Measurements from ENCODE around the gene COMMD2.
A peak's percentile ranks its signal among the peaks of the same experiment; 100 is the strongest.

Gene COMMD2

DNA sequence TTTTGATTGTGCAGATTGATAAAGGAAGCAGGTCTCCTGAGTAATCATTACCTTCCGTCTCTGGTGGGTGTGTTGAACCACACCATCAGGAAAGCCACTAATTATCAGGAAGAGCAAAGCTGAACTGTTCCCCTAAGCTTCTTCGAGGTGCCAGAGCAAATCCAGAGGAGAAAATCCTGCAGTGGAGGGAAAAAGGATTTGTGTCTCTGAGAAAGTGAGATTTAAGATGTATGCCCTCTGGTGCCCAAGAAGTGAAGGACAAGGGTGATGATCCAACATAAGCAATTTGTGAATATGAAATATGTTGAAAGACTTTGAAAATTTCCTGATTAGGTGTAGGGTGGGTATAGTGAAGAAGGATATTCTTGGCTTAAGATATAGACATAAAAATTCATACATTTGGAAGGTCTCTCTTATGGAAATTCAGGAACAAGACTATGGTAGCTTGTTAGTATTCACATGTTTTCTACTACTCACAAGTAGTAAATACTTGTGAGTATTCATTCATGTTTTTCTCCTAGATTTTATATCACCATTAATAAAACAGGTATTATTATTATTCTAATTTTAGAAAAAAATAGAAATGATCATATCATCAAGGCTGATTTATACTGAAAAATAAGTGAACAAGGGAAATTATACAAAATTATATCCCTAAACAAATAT is 34.8 kb downstream of the COMMD2 start:
- Histone ChIP-seq H3K4me3 (ENCODE audit: low read length) (0 out of 2 replicates have a peak overlapping the region, but pooled peaks have one; percentile 3), H3K27ac (ENCODE audit: low read depth, low read length) (no peak overlapping the region), H3F3A (ENCODE audit: control insufficient read depth, insufficient read depth) (no peaks in the 10 kb centered on the region), H3K36me3 (ENCODE audit: control insufficient read depth, low read length) (no peaks in the 10 kb centered on the region), H3K27me3 (ENCODE audit: control insufficient read depth, low read length) (0 out of 2 replicates have a peak, but pooled peaks cover 2% of the 10 kb centered on the region), H3K79me2 (ENCODE audit: control insufficient read depth, low read length) (no peaks in the 10 kb centered on the region), H4K20me1 (ENCODE audit: control insufficient read depth, insufficient read depth, low read depth, low read length) (no peaks in the 10 kb centered on the region), H3K4me1 (ENCODE audit: control insufficient read depth, low read length) (no peaks in the 10 kb centered on the region), H3K9me3 (ENCODE audit: control insufficient read depth, insufficient read depth, low read length) (no peaks in the 10 kb centered on the region), H3K4me2 (ENCODE audit: low read length) (0 out of 2 replicates have a peak overlapping the region, but pooled peaks have one; percentile 20), H3K9me2 (replicated peaks; ENCODE audit: control insufficient read depth, low read length) (no peaks in the 10 kb centered on the region)
- TF ChIP-seq EZH2phosphoT487 (IDR thresholded peaks at IDR 0.05; ENCODE audit: borderline replicate concordance, low read length) = no peak
- TF ChIP-seq, protein P1, sequence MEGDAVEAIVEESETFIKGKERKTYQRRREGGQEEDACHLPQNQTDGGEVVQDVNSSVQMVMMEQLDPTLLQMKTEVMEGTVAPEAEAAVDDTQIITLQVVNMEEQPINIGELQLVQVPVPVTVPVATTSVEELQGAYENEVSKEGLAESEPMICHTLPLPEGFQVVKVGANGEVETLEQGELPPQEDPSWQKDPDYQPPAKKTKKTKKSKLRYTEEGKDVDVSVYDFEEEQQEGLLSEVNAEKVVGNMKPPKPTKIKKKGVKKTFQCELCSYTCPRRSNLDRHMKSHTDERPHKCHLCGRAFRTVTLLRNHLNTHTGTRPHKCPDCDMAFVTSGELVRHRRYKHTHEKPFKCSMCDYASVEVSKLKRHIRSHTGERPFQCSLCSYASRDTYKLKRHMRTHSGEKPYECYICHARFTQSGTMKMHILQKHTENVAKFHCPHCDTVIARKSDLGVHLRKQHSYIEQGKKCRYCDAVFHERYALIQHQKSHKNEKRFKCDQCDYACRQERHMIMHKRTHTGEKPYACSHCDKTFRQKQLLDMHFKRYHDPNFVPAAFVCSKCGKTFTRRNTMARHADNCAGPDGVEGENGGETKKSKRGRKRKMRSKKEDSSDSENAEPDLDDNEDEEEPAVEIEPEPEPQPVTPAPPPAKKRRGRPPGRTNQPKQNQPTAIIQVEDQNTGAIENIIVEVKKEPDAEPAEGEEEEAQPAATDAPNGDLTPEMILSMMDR (IDR thresholded peaks at IDR 0.05; ENCODE audit: low read depth, low read length, poor library complexity, severe bottlenecking) = peak; percentile 74

DNA sequence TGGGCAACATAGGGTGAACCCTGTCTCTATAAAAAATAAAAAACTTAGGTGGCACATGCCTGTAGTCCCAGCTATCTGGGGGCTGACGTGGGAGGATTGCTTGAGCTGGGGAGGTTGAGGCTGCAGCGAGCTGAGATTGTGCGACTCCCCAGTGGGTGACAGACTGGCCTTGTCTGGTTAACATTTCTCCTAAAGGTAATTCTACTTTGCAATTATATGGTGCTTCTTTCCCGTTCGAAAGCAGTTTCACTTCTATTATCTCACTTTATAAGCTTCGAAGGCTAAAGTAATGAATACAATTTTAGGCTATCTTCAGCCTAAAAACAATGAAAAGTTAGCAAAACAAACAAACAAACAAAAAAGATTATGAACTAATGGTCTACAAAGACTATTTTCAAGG is 35.3 kb downstream of the COMMD2 start:
- no peak overlapping the region for H3K27ac ChIP-seq (ENCODE audit: low read depth, low read length)
- 0 out of 2 replicates have a peak overlapping the region, but pooled peaks have one; percentile 20 for H3K4me2 ChIP-seq (ENCODE audit: low read length)
- no peaks in the 10 kb centered on the region for H3K36me3 ChIP-seq (ENCODE audit: control insufficient read depth, low read length)
- no peaks in the 10 kb centered on the region for H4K20me1 ChIP-seq (ENCODE audit: control insufficient read depth, insufficient read depth, low read depth, low read length)
- H3F3A ChIP-seq (ENCODE audit: control insufficient read depth, insufficient read depth) = no peaks in the 10 kb centered on the region
- 0 out of 2 replicates have a peak, but pooled peaks cover 2% of the 10 kb centered on the region for H3K27me3 ChIP-seq (ENCODE audit: control insufficient read depth, low read length)
- H3K79me2 ChIP-seq (ENCODE audit: control insufficient read depth, low read length) = no peaks in the 10 kb centered on the region
- H3K4me1 ChIP-seq (ENCODE audit: control insufficient read depth, low read length) = no peaks in the 10 kb centered on the region
- no peaks in the 10 kb centered on the region for H3K9me2 ChIP-seq (replicated peaks; ENCODE audit: control insufficient read depth, low read length)
- TF ChIP-seq, protein P1 (IDR thresholded peaks at IDR 0.05; ENCODE audit: low read depth, low read length, poor library complexity, severe bottlenecking) = no peak
- TF ChIP-seq EZH2phosphoT487 (IDR thresholded peaks at IDR 0.05; ENCODE audit: borderline replicate concordance, low read length) = no peak
- H3K9me3 ChIP-seq (ENCODE audit: control insufficient read depth, insufficient read depth, low read length) = no peaks in the 10 kb centered on the region
- H3K4me3 ChIP-seq (ENCODE audit: low read length) = 0 out of 2 replicates have a peak overlapping the region, but pooled peaks have one; percentile 3

DNA sequence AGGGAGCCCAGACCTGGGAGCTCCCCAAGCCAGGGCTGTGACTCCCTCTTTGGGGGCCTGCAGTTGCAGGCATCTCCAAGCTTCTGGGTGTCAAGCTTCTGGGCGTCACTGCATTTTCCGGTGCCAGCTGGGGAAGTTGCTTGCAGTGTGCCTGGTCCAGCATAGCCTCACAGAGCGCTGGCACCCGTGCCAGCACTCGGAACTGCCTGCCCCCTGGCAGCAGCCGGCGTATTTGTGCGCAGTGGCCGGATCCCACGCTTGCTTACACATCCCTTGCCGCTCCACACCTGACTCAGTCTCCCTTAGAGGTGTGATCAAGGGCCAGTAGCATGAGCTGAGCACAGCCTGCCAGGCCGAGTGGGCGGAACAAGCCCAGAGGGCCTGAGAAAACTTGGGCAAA is 37.0 kb downstream of the COMMD2 start:
- H4K20me1 ChIP-seq (ENCODE audit: control insufficient read depth, insufficient read depth, low read depth, low read length) = no peaks in the 10 kb centered on the region
- H3K4me2 ChIP-seq (ENCODE audit: low read length) = no peak overlapping the region
- no peak overlapping the region for H3K27ac ChIP-seq (ENCODE audit: low read depth, low read length)
- no peaks in the 10 kb centered on the region for H3K79me2 ChIP-seq (ENCODE audit: control insufficient read depth, low read length)
- no peaks in the 10 kb centered on the region for H3K36me3 ChIP-seq (ENCODE audit: control insufficient read depth, low read length)
- 0 out of 2 replicates have a peak, but pooled peaks cover 2% of the 10 kb centered on the region for H3K27me3 ChIP-seq (ENCODE audit: control insufficient read depth, low read length)
- no peaks in the 10 kb centered on the region for H3K9me3 ChIP-seq (ENCODE audit: control insufficient read depth, insufficient read depth, low read length)
- no peak for TF ChIP-seq EZH2phosphoT487 (IDR thresholded peaks at IDR 0.05; ENCODE audit: borderline replicate concordance, low read length)
- no peaks in the 10 kb centered on the region for H3K4me1 ChIP-seq (ENCODE audit: control insufficient read depth, low read length)
- H3K9me2 ChIP-seq (replicated peaks; ENCODE audit: control insufficient read depth, low read length) = no peaks in the 10 kb centered on the region
- H3K4me3 ChIP-seq (ENCODE audit: low read length) = no peak overlapping the region
- no peaks in the 10 kb centered on the region for H3F3A ChIP-seq (ENCODE audit: control insufficient read depth, insufficient read depth)

All from DOHH2 (cell line).